Measurements from ENCODE around the gene AGO4.
"Not testable (repeated sequence)": the region's sequence is repeated elsewhere in the genome, so short reads cannot be mapped to it uniquely, and the experiment has no call there.

The AGO4 gene

DNA sequence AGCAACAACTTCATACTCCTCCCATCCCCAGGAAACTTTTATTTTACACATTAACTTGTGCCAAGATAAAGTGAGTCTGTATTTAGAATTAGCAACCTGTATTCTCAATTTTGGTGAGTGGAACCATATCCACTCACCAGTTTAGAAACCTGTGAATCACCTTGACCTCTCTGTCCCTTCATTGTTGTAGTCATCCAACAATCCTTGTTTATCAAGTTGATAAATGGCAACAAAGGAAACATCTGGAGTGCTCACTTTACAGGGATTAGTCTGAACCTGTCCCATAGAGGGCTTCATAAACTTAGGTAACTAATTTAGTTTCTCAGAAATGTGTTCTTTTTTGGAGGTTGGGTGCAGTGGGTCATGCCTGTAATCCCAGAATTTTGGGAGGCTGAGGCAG lies 34.1 kb upstream of the AGO4 start:
- H3K4me3 ChIP-seq (ENCODE audit: low read depth, low read length): no peak overlapping the region
- no peak for DNase-seq (ENCODE audit: low read depth)
- TF ChIP-seq CTCF (IDR thresholded peaks at IDR 0.05; ENCODE audit: control insufficient read depth, extremely low read depth, insufficient read depth): no peak

DNA sequence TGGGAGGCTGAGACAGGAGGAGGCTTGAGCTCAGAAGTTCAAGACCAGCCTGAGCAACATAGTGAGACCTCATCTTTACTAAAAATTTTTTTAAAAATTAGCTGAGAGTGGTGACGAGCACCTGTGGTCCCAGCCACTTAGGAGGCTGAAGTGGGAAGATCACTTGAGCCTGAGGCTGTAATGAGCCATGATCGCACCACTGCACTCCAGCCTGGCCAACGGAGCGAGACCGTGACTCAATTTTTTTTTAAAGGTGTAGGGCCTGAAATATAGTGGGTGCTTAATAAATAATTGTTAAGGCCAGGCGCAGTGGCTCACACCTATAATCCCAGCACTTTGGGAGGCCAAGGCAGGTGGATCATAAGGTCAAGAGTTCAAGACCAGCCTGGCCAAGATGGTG lies 31.6 kb upstream of the AGO4 start:
- H3K4me3 ChIP-seq (ENCODE audit: low read depth, low read length); DNase-seq (ENCODE audit: low read depth): not testable (repeated sequence)

DNA sequence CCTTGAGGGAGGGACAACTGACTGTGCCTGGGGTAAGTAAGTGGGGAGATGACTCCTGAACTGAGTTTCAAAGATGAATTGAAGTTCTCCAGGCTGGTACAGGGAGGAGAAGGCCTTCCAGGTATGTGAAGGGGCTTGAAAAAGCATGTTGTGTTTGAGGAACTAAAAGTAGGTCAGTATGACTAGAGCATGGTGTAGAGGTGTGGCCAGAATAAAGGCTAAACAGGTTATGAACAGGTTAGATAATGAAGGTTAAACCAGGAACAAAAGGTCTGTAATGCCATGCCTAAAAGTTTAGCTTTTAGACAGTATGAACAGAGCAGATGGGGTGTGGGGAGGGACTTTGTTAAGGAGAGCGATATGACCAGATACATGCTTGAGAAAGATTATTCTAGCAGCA lies 30.7 kb upstream of the AGO4 start:
- no peak for DNase-seq (ENCODE audit: low read depth)
- no peak overlapping the region for H3K4me3 ChIP-seq (ENCODE audit: low read depth, low read length)
- no peak for TF ChIP-seq CTCF (IDR thresholded peaks at IDR 0.05; ENCODE audit: control insufficient read depth, extremely low read depth, insufficient read depth)

GRCh38 chr1:35783055-35783583 lies 24.7 kb upstream of the AGO4 start:
- no peak overlapping the region for H3K4me3 ChIP-seq (ENCODE audit: low read depth, low read length)
- DNase-seq (ENCODE audit: low read depth): no peak
- TF ChIP-seq CTCF (IDR thresholded peaks at IDR 0.05; ENCODE audit: control insufficient read depth, extremely low read depth, insufficient read depth): no peak

GRCh38 chr1:35784364-35784763 lies 23.5 kb upstream of the AGO4 start:
- H3K4me3 ChIP-seq (ENCODE audit: low read depth, low read length); DNase-seq (ENCODE audit: low read depth): not testable (repeated sequence)

DNA sequence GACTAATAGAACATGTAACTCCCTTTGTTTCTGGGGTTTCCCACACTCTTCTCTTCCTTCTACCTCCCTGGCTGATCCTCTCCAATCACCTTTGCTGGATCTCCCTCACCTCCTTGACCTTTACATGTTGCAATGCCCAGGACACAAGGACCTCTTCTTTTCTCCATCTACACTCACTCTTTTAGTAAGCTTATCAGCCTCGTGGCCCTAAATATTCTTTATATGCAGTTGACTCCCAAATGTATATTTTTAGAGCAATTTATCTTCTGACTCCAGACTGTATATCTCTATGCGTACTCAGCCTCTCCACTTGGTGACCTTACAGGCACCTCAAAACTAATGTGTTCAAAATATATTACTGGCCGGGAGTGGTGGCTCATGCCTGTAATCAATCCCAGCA lies 19.7 kb upstream of the AGO4 start:
- TF ChIP-seq CTCF (IDR thresholded peaks at IDR 0.05; ENCODE audit: control insufficient read depth, extremely low read depth, insufficient read depth): no peak
- no peak for DNase-seq (ENCODE audit: low read depth)

GRCh38 chr1:35790670-35791069 lies 17.1 kb upstream of the AGO4 start:
- no peak overlapping the region for H3K4me3 ChIP-seq (ENCODE audit: low read depth, low read length)
- TF ChIP-seq CTCF (IDR thresholded peaks at IDR 0.05; ENCODE audit: control insufficient read depth, extremely low read depth, insufficient read depth): no peak

More for the DNA sequence above, 19.7 kb upstream of the AGO4 start:
- no peak overlapping the region for H3K4me3 ChIP-seq (ENCODE audit: low read depth, low read length)

GRCh38 chr1:35795295-35795694 lies 12.5 kb upstream of the AGO4 start:
- no peak for DNase-seq (ENCODE audit: low read depth)
- TF ChIP-seq CTCF (IDR thresholded peaks at IDR 0.05; ENCODE audit: control insufficient read depth, extremely low read depth, insufficient read depth): no peak
- no peak overlapping the region for H3K4me3 ChIP-seq (ENCODE audit: low read depth, low read length)

More at GRCh38 chr1:35790670-35791069, 17.1 kb upstream of the AGO4 start:
- DNase-seq (ENCODE audit: low read depth): no peak

Data from LNCaP clone FGC (cell line).